Retinal pigment epithelial cell (primary cell): Measurements from ENCODE around the gene ST6GALNAC6.

ENCODE experiments used
- DNase-seq: peaks from one replicate; pipeline ENCODE4 v3.0.0-alpha.2; 2010; ENCODE audit warnings: low read depth
- H3K4me3 ChIP-seq: 2 replicates; pipeline ENCODE4 v1.5.1; 2011; ENCODE audit warnings: mild to moderate bottlenecking, low read length, control low read depth, moderate library complexity
- CTCF ChIP-seq: conservative IDR thresholded peaks from 2 replicates; pipeline ENCODE4 v1.5.1; 2011; ENCODE audit warnings: low read depth, low read length, control low read depth, inconsistent platforms

ST6GALNAC6 gene

GRCh38 chr9:127931092-127931881 lies 31.9 kb upstream of the ST6GALNAC6 start:
- TF ChIP-seq CTCF: no peak
- peak; percentile 68 for DNase-seq
- H3K4me3 ChIP-seq: peak overlapping the region; percentile 56

GRCh38 chr9:127930231-127931091 lies 31.1 kb upstream of the ST6GALNAC6 start, which contains the start of gene PIP5KL1:
Gene PIP5KL1 (minus strand): TSS chr9:127930777. CDS start chr9:127930752, 25 bp downstream.
- peak within 1 kb of the TSS; percentile 56 for H3K4me3 ChIP-seq
- TF ChIP-seq CTCF: peak; percentile 27
- DNase-seq: no peak

- no peak for DNase-seq
- TF ChIP-seq CTCF: no peak
- H3K4me3 ChIP-seq: no peak overlapping the region
Observed at GRCh38 chr9:127929625-127929979, 30.2 kb upstream of the ST6GALNAC6 start.

GRCh38 chr9:127928676-127929624 lies 29.5 kb upstream of the ST6GALNAC6 start:
- H3K4me3 ChIP-seq: no peak overlapping the region
- TF ChIP-seq CTCF: no peak
- DNase-seq: no peak

- H3K4me3 ChIP-seq: no peak overlapping the region
- no peak for DNase-seq
- no peak for TF ChIP-seq CTCF
Observed at GRCh38 chr9:127927988-127928675, 28.7 kb upstream of the ST6GALNAC6 start.

GRCh38 chr9:127927201-127927987 lies 28.0 kb upstream of the ST6GALNAC6 start:
- H3K4me3 ChIP-seq: peak overlapping the region; percentile 50
- DNase-seq: no peak
- no peak for TF ChIP-seq CTCF
